ENCODE data around the gene SMCO4.
"Not testable (repeated sequence)": the region's sequence is repeated elsewhere in the genome, so short reads cannot be mapped to it uniquely, and the experiment has no call there.

Gene SMCO4

DNA sequence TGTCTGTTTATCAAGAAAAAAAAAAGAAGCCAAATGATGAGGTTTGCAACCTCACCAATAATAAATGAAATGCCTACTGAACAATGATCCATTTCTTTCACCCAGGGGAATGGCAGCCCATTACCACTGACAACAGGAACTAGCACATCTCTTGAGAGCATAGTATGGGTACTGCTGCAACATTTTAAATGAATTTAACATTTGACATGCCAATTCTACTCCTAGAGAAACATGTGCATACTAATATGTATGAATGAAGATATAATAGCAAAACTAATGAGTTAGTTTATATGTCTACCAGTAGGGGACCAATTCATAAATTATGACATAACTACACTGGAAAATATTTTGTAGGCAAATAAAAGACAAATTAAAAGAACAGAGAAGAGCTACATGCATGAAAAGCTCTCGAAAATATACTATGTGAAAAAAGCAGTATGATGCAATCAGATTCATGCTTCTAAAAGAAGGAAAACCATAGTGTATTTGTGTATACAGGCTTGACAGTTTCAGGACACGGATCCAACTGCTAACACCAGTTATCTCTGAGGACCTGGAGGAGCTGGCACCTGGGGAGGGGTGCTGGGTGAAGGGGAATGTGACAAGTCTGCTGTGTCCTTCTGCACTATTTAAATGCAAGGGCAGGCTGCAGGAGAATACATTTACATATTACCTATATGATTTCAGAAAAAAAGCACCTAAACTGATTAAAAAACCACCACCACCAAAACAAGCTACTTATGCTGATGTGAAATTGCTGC lies 6.9 kb downstream of the SMCO4 start:
- Histone ChIP-seq H3K9ac (ENCODE audit: low read length) (no peak overlapping the region), H2AK5ac (ENCODE audit: low read length, severe bottlenecking) (no peak overlapping the region), H3K27me3 (ENCODE audit: control insufficient read depth in 1 of 2, insufficient read depth in 1 of 2, low read length in 2 of 2) (no peaks in the 10 kb centered on the region), H3K79me1 (replicated peaks; ENCODE audit: low read length, poor library complexity, severe bottlenecking) (peaks cover 44% of the 10 kb centered on the region), H2BK12ac (ENCODE audit: low read length in 2 of 2) (no peak overlapping the region), H3K27ac (ENCODE audit: low read length, poor library complexity, severe bottlenecking) (no peak overlapping the region), H4K8ac (ENCODE audit: low read length) (no peak overlapping the region), H2BK5ac (ENCODE audit: low read depth, low read length, poor library complexity, severe bottlenecking) (no peak overlapping the region), H3K4me3 (ENCODE audit: insufficient read depth in 1 of 2, low read depth in 1 of 2, low read length in 2 of 2) (no peak overlapping the region), H3K9me3 (ENCODE audit: control insufficient read depth, low read length) (no peaks in the 10 kb centered on the region), H2BK120ac (ENCODE audit: low read depth, low read length) (no peak overlapping the region), H4K91ac (ENCODE audit: low read length) (no peak overlapping the region), H2AFZ (ENCODE audit: low read depth, low read length) (no peak overlapping the region), H3K23ac (ENCODE audit: low read length in 2 of 2) (no peak overlapping the region), H3K4me1 (ENCODE audit: control insufficient read depth, insufficient read depth, low read depth, low read length) (peaks cover 5% of the 10 kb centered on the region), H3K36me3 (ENCODE audit: control insufficient read depth in 1 of 2, insufficient read depth in 2 of 2, low read depth in 1 of 2, low read length in 2 of 2) (peaks cover 0 to 4% of the 10 kb centered on the region in 2 experiments), H2BK15ac (ENCODE audit: low read depth, poor library complexity, severe bottlenecking) (no peak overlapping the region), H3K14ac (ENCODE audit: low read length in 2 of 2) (no peak overlapping the region), H3K18ac (ENCODE audit: low read depth in 1 of 2, low read length in 2 of 2) (no peak overlapping the region), H3K4me2 (ENCODE audit: low read length, poor library complexity, severe bottlenecking) (no peak overlapping the region), H3K4ac (ENCODE audit: low read depth in 1 of 2, low read length in 2 of 2) (no peak overlapping the region)
- DNase-seq: no peak
- WGBS: 88% methylated on average over 2 of the region's 2 CpGs

DNA sequence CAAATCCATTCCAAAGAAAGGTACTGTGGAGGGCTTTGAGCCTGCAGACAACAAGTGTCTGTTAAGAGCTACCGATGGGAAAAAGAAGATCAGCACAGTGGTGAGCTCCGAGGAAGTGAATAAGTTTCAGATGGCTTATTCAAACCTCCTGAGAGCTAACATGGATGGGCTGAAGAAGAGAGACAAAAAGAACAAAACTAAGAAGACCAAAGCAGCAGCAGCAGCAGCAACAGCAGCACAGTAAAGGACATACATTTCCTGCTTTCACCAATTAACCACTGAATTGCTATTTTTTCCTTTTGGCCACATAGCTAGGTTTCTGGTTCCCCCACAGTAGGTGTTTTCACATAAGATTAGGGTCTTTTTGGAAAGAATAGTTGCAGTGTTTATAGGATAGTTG lies 7.6 kb downstream of the SMCO4 start:
- H4K8ac ChIP-seq (ENCODE audit: low read length); H3K36me3 ChIP-seq (ENCODE audit: control insufficient read depth in 1 of 2, insufficient read depth in 2 of 2, low read depth in 1 of 2, low read length in 2 of 2); H3K4me3 ChIP-seq (ENCODE audit: insufficient read depth in 1 of 2, low read depth in 1 of 2, low read length in 2 of 2); H3K18ac ChIP-seq (ENCODE audit: low read depth in 1 of 2, low read length in 2 of 2); H4K91ac ChIP-seq (ENCODE audit: low read length); H2AK5ac ChIP-seq (ENCODE audit: low read length, severe bottlenecking); H2BK5ac ChIP-seq (ENCODE audit: low read depth, low read length, poor library complexity, severe bottlenecking); H3K4me2 ChIP-seq (ENCODE audit: low read length, poor library complexity, severe bottlenecking); H3K4ac ChIP-seq (ENCODE audit: low read depth in 1 of 2, low read length in 2 of 2); H2BK15ac ChIP-seq (ENCODE audit: low read depth, poor library complexity, severe bottlenecking); H3K23ac ChIP-seq (ENCODE audit: low read length in 2 of 2); H2BK12ac ChIP-seq (ENCODE audit: low read length in 2 of 2); H3K9me3 ChIP-seq (ENCODE audit: control insufficient read depth, low read length); H2AFZ ChIP-seq (ENCODE audit: low read depth, low read length); H3K27ac ChIP-seq (ENCODE audit: low read length, poor library complexity, severe bottlenecking); H3K27me3 ChIP-seq (ENCODE audit: control insufficient read depth in 1 of 2, insufficient read depth in 1 of 2, low read length in 2 of 2); H3K9ac ChIP-seq (ENCODE audit: low read length); DNase-seq; H3K4me1 ChIP-seq (ENCODE audit: control insufficient read depth, insufficient read depth, low read depth, low read length); H2BK120ac ChIP-seq (ENCODE audit: low read depth, low read length); H3K14ac ChIP-seq (ENCODE audit: low read length in 2 of 2): not testable (repeated sequence)
- peaks cover 42% of the 10 kb centered on the region for H3K79me1 ChIP-seq (replicated peaks; ENCODE audit: low read length, poor library complexity, severe bottlenecking)
- WGBS: 87% methylated on average over 2 of the region's 2 CpGs

DNA sequence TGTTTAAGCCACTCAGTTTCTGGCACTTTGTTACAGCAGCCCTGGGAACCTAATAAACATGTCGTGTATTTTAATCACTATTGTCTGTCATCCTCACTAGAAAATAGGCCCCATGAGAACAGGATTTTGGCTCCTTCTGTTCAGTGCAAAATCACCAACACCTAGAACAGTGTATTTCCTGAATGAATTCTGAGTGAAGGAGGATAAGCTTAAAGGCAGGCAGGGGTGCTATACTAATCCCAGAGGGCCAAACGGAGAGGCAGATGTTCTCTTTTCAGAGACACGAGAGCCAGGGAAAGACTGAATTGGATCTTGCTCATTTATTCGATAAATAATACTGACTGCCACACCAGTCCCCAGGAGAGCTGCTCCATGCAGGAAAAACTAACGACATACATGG lies 10.4 kb downstream of the SMCO4 start:
- Histone ChIP-seq H3K27ac (ENCODE audit: low read length, poor library complexity, severe bottlenecking) (no peak overlapping the region), H3K4me3 (ENCODE audit: insufficient read depth in 1 of 2, low read depth in 1 of 2, low read length in 2 of 2) (no peak overlapping the region), H3K4me1 (ENCODE audit: control insufficient read depth, insufficient read depth, low read depth, low read length) (peaks cover 17% of the 10 kb centered on the region), H3K36me3 (ENCODE audit: control insufficient read depth in 1 of 2, insufficient read depth in 2 of 2, low read depth in 1 of 2, low read length in 2 of 2) (peaks cover 0 to 4% of the 10 kb centered on the region in 2 experiments), H3K9ac (ENCODE audit: low read length) (no peak overlapping the region), H2BK12ac (ENCODE audit: low read length in 2 of 2) (no peak overlapping the region), H4K91ac (ENCODE audit: low read length) (no peak overlapping the region), H2BK5ac (ENCODE audit: low read depth, low read length, poor library complexity, severe bottlenecking) (no peak overlapping the region), H2AFZ (ENCODE audit: low read depth, low read length) (no peak overlapping the region), H3K9me3 (ENCODE audit: control insufficient read depth, low read length) (no peaks in the 10 kb centered on the region), H2AK5ac (ENCODE audit: low read length, severe bottlenecking) (no peak overlapping the region), H2BK15ac (ENCODE audit: low read depth, poor library complexity, severe bottlenecking) (no peak overlapping the region), H4K8ac (ENCODE audit: low read length) (no peak overlapping the region), H2BK120ac (ENCODE audit: low read depth, low read length) (no peak overlapping the region), H3K14ac (ENCODE audit: low read length in 2 of 2) (no peak overlapping the region), H3K18ac (ENCODE audit: low read depth in 1 of 2, low read length in 2 of 2) (no peak overlapping the region), H3K23ac (ENCODE audit: low read length in 2 of 2) (no peak overlapping the region), H3K79me1 (replicated peaks; ENCODE audit: low read length, poor library complexity, severe bottlenecking) (peaks cover 42% of the 10 kb centered on the region), H3K4me2 (ENCODE audit: low read length, poor library complexity, severe bottlenecking) (no peak overlapping the region), H3K4ac (ENCODE audit: low read depth in 1 of 2, low read length in 2 of 2) (no peak overlapping the region), H3K27me3 (ENCODE audit: control insufficient read depth in 1 of 2, insufficient read depth in 1 of 2, low read length in 2 of 2) (no peaks in the 10 kb centered on the region)
- WGBS: 92% methylated on average over 4 of the region's 5 CpGs
- DNase-seq: no peak

DNA sequence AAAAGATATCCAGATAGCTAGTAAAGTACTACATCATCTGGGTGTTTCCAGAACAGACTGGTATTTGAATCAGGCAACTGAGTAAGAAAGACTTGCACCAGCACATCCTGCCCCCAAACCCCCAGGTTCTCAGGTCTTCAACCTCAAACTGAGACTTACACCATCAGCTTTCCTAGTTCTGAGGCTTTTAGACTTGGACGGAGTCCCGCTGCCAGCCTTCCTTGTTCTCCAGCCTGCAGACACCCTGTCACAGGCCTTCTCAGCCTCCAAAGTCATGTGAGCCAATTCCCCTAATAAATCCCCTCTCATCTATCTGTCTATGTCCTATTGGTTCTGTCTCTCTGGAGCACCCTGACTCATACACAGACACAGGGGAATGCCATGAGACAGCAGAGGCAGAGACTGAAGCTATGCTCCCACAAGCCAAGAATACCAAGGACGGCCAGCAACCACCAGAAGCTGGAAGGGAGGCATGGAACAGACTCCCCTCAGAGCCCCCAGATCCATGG lies 10.9 kb downstream of the SMCO4 start:
- H3K18ac ChIP-seq (ENCODE audit: low read depth in 1 of 2, low read length in 2 of 2): no peak overlapping the region
- H4K8ac ChIP-seq (ENCODE audit: low read length): no peak overlapping the region
- H2BK15ac ChIP-seq (ENCODE audit: low read depth, poor library complexity, severe bottlenecking): no peak overlapping the region
- peak; percentile 52 for DNase-seq
- no peaks in the 10 kb centered on the region for H3K27me3 ChIP-seq (ENCODE audit: control insufficient read depth in 1 of 2, insufficient read depth in 1 of 2, low read length in 2 of 2)
- no peak overlapping the region for H3K27ac ChIP-seq (ENCODE audit: low read length, poor library complexity, severe bottlenecking)
- peaks cover 0 to 4% of the 10 kb centered on the region in 2 experiments for H3K36me3 ChIP-seq (ENCODE audit: control insufficient read depth in 1 of 2, insufficient read depth in 2 of 2, low read depth in 1 of 2, low read length in 2 of 2)
- H3K4me2 ChIP-seq (ENCODE audit: low read length, poor library complexity, severe bottlenecking): no peak overlapping the region
- H2BK5ac ChIP-seq (ENCODE audit: low read depth, low read length, poor library complexity, severe bottlenecking): no peak overlapping the region
- H3K9ac ChIP-seq (ENCODE audit: low read length): no peak overlapping the region
- H3K9me3 ChIP-seq (ENCODE audit: control insufficient read depth, low read length): no peaks in the 10 kb centered on the region
- H2BK120ac ChIP-seq (ENCODE audit: low read depth, low read length): no peak overlapping the region
- no peak overlapping the region for H2BK12ac ChIP-seq (ENCODE audit: low read length in 2 of 2)
- H3K14ac ChIP-seq (ENCODE audit: low read length in 2 of 2): no peak overlapping the region
- H3K79me1 ChIP-seq (replicated peaks; ENCODE audit: low read length, poor library complexity, severe bottlenecking): peaks cover 39% of the 10 kb centered on the region
- no peak overlapping the region for H2AFZ ChIP-seq (ENCODE audit: low read depth, low read length)
- H3K4ac ChIP-seq (ENCODE audit: low read depth in 1 of 2, low read length in 2 of 2): no peak overlapping the region
- no peak overlapping the region for H2AK5ac ChIP-seq (ENCODE audit: low read length, severe bottlenecking)
- H3K4me3 ChIP-seq (ENCODE audit: insufficient read depth in 1 of 2, low read depth in 1 of 2, low read length in 2 of 2): no peak overlapping the region
- H4K91ac ChIP-seq (ENCODE audit: low read length): no peak overlapping the region
- H3K23ac ChIP-seq (ENCODE audit: low read length in 2 of 2): no peak overlapping the region
- WGBS: 86% methylated on average over 3 of the region's 3 CpGs
- peaks cover 15% of the 10 kb centered on the region for H3K4me1 ChIP-seq (ENCODE audit: control insufficient read depth, insufficient read depth, low read depth, low read length)

Data from mesenchymal stem cell (in vitro differentiated cells and primary cell).